ENCODE results near the gene HIGD1A.

Gene HIGD1A

GRCh38 chr3:42801048-42801620, 3.2 kb downstream of the HIGD1A start:
- TF ChIP-seq, protein P1, sequence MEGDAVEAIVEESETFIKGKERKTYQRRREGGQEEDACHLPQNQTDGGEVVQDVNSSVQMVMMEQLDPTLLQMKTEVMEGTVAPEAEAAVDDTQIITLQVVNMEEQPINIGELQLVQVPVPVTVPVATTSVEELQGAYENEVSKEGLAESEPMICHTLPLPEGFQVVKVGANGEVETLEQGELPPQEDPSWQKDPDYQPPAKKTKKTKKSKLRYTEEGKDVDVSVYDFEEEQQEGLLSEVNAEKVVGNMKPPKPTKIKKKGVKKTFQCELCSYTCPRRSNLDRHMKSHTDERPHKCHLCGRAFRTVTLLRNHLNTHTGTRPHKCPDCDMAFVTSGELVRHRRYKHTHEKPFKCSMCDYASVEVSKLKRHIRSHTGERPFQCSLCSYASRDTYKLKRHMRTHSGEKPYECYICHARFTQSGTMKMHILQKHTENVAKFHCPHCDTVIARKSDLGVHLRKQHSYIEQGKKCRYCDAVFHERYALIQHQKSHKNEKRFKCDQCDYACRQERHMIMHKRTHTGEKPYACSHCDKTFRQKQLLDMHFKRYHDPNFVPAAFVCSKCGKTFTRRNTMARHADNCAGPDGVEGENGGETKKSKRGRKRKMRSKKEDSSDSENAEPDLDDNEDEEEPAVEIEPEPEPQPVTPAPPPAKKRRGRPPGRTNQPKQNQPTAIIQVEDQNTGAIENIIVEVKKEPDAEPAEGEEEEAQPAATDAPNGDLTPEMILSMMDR (IDR thresholded peaks at IDR 0.05; ENCODE audit: low read length, missing control alignments), result no peak
- DNase-seq (ENCODE audit: low read depth), result no peak

GRCh38 chr3:42800251-42800650, 4.0 kb downstream of the HIGD1A start:
- TF ChIP-seq, protein P1 (IDR thresholded peaks at IDR 0.05; ENCODE audit: low read length, missing control alignments), result no peak
- no peak for DNase-seq (ENCODE audit: low read depth)
- H3K4me3 ChIP-seq (replicated peaks; ENCODE audit: low read depth, low read length), result no peak overlapping the region

More at GRCh38 chr3:42801048-42801620, 3.2 kb downstream of the HIGD1A start:
- H3K4me3 ChIP-seq (replicated peaks; ENCODE audit: low read depth, low read length), result no peak overlapping the region

- TF ChIP-seq, protein P1 (IDR thresholded peaks at IDR 0.05; ENCODE audit: low read length, missing control alignments), result no peak
- H3K4me3 ChIP-seq (replicated peaks; ENCODE audit: low read depth, low read length), result no peak overlapping the region
- DNase-seq (ENCODE audit: low read depth), result no peak
Observed at GRCh38 chr3:42799376-42799775, 4.9 kb downstream of the HIGD1A start.

- no peak overlapping the region for H3K4me3 ChIP-seq (replicated peaks; ENCODE audit: low read depth, low read length)
- TF ChIP-seq, protein P1 (IDR thresholded peaks at IDR 0.05; ENCODE audit: low read length, missing control alignments), result no peak
- DNase-seq (ENCODE audit: low read depth), result no peak
Observed at GRCh38 chr3:42796332-42796885, 7.9 kb downstream of the HIGD1A start.

DNA sequence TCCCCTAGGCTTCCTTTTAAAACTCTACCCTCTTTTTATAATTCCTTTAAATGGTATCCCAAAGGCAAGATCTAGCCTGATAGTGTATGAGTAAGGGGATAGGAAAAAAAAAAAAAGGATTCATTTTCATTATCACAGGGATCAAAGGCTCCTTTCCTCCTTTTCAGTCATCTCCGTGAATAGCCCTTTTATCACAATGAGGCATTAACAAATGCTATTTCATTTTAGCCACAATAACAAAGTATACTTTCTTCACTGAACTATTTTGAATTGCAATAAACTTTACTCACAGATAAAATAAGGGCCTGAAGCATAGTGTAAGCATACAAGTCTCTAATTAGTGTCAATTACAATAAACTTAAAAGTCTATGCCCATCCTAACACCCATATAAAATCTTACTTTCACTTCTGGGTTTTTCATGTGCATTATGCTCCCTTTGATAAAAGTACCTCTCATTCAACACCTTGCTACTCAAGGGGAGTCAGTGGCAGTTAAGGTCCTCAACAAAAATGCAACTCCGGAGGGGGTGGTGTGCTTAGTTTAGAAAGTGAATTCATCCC, 8.6 kb downstream of the HIGD1A start:
- DNase-seq (ENCODE audit: low read depth), result no peak
- TF ChIP-seq, protein P1 (IDR thresholded peaks at IDR 0.05; ENCODE audit: low read length, missing control alignments), result no peak
- H3K4me3 ChIP-seq (replicated peaks; ENCODE audit: low read depth, low read length), result no peak overlapping the region

- H3K4me3 ChIP-seq (replicated peaks; ENCODE audit: low read depth, low read length), result no peak overlapping the region
- TF ChIP-seq, protein P1 (IDR thresholded peaks at IDR 0.05; ENCODE audit: low read length, missing control alignments), result no peak
- DNase-seq (ENCODE audit: low read depth), result no peak
Observed at GRCh38 chr3:42790714-42791229, 13.5 kb downstream of the HIGD1A start.
